Measurements from ENCODE around the gene USP17L30.
"Not testable (repeated sequence)": the region's sequence is repeated elsewhere in the genome, so short reads cannot be mapped to it uniquely, and the experiment has no call there.

The USP17L30 gene, protein sequence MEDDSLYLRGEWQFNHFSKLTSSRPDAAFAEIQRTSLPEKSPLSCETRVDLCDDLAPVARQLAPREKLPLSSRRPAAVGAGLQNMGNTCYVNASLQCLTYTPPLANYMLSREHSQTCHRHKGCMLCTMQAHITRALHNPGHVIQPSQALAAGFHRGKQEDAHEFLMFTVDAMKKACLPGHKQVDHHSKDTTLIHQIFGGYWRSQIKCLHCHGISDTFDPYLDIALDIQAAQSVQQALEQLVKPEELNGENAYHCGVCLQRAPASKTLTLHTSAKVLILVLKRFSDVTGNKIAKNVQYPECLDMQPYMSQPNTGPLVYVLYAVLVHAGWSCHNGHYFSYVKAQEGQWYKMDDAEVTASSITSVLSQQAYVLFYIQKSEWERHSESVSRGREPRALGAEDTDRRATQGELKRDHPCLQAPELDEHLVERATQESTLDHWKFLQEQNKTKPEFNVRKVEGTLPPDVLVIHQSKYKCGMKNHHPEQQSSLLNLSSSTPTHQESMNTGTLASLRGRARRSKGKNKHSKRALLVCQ

DNA sequence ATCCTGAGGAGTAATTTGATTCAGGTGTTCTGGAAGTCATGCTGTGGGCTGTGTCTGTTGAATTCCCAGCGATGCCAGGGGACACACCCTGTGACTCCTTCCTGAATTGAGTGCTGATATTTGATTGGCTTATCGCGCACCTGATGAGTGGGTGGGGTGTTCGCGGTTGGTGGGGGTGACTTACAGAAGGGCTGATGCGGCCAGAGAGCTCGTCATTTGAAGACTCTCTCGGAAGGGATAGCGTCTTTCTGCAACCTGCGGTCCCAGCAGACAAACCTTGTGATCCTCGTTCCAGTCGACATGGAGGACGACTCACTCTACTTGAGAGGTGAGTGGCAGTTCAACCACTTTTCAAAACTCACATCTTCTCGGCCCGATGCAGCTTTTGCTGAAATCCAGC is at the start of gene USP17L30:
TSS of gene USP17L30 (plus strand) at position 301 of the 400 bp plus-strand sequence. CDS start at position 301, 0 bp downstream.
- not testable (repeated sequence) for DNase-seq (ENCODE audit: low read depth, low spot score)

DNA sequence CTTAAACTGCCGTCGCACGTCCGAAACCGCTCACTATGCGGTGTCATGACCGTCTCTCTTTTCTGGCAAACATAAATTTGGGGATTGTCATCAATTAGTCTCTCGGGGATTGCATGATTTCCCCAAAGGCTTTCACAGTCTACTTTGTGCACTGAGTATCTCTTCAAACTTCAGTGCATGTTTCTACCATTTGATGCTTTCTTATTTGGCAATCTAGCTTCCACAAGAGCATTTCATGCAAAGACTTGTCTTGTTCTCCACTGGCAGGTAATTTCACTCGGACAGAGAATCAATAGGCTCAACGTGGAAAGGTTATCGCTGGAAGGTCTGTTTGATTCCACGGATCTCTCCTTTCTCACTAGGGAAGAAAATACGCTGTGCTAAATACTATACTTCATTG is 38.7 kb upstream of the USP17L30 start:
- DNase-seq (ENCODE audit: low read depth, low spot score): not testable (repeated sequence)

DNA sequence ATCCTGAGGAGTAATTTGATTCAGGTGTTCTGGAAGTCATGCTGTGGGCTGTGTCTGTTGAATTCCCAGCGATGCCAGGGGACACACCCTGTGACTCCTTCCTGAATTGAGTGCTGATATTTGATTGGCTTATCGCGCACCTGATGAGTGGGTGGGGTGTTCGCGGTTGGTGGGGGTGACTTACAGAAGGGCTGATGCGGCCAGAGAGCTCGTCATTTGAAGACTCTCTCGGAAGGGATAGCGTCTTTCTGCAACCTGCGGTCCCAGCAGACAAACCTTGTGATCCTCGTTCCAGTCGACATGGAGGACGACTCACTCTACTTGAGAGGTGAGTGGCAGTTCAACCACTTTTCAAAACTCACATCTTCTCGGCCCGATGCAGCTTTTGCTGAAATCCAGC is 38.1 kb upstream of the USP17L30 start, which contains the start of gene USP17L24:
TSS of gene USP17L24 (plus strand) at position 301 of the 400 bp plus-strand sequence. CDS start at position 301, 0 bp downstream.
- not testable (repeated sequence) for DNase-seq (ENCODE audit: low read depth, low spot score)

DNA sequence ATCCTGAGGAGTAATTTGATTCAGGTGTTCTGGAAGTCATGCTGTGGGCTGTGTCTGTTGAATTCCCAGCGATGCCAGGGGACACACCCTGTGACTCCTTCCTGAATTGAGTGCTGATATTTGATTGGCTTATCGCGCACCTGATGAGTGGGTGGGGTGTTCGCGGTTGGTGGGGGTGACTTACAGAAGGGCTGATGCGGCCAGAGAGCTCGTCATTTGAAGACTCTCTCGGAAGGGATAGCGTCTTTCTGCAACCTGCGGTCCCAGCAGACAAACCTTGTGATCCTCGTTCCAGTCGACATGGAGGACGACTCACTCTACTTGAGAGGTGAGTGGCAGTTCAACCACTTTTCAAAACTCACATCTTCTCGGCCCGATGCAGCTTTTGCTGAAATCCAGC is 33.3 kb upstream of the USP17L30 start, which contains the start of gene USP17L25:
TSS of gene USP17L25 (plus strand) at position 301 of the 400 bp plus-strand sequence. CDS start at position 301, 0 bp downstream.
- DNase-seq (ENCODE audit: low read depth, low spot score): not testable (repeated sequence)

DNA sequence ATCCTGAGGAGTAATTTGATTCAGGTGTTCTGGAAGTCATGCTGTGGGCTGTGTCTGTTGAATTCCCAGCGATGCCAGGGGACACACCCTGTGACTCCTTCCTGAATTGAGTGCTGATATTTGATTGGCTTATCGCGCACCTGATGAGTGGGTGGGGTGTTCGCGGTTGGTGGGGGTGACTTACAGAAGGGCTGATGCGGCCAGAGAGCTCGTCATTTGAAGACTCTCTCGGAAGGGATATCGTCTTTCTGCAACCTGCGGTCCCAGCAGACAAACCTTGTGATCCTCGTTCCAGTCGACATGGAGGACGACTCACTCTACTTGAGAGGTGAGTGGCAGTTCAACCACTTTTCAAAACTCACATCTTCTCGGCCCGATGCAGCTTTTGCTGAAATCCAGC is 28.6 kb upstream of the USP17L30 start, which contains the start of gene USP17L26:
TSS of gene USP17L26 (plus strand) at position 301 of the 400 bp plus-strand sequence. CDS start at position 301, 0 bp downstream.
- DNase-seq (ENCODE audit: low read depth, low spot score): not testable (repeated sequence)

DNA sequence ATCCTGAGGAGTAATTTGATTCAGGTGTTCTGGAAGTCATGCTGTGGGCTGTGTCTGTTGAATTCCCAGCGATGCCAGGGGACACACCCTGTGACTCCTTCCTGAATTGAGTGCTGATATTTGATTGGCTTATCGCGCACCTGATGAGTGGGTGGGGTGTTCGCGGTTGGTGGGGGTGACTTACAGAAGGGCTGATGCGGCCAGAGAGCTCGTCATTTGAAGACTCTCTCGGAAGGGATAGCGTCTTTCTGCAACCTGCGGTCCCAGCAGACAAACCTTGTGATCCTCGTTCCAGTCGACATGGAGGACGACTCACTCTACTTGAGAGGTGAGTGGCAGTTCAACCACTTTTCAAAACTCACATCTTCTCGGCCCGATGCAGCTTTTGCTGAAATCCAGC is 23.8 kb upstream of the USP17L30 start, which contains the start of gene USP17L5:
TSS of gene USP17L5 (plus strand) at position 301 of the 400 bp plus-strand sequence. CDS start at position 301, 0 bp downstream.
- not testable (repeated sequence) for DNase-seq (ENCODE audit: low read depth, low spot score)

DNA sequence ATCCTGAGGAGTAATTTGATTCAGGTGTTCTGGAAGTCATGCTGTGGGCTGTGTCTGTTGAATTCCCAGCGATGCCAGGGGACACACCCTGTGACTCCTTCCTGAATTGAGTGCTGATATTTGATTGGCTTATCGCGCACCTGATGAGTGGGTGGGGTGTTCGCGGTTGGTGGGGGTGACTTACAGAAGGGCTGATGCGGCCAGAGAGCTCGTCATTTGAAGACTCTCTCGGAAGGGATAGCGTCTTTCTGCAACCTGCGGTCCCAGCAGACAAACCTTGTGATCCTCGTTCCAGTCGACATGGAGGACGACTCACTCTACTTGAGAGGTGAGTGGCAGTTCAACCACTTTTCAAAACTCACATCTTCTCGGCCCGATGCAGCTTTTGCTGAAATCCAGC is 19.1 kb upstream of the USP17L30 start, which contains the start of gene USP17L27:
TSS of gene USP17L27 (plus strand) at position 301 of the 400 bp plus-strand sequence. CDS start at position 301, 0 bp downstream.
- not testable (repeated sequence) for DNase-seq (ENCODE audit: low read depth, low spot score)

DNA sequence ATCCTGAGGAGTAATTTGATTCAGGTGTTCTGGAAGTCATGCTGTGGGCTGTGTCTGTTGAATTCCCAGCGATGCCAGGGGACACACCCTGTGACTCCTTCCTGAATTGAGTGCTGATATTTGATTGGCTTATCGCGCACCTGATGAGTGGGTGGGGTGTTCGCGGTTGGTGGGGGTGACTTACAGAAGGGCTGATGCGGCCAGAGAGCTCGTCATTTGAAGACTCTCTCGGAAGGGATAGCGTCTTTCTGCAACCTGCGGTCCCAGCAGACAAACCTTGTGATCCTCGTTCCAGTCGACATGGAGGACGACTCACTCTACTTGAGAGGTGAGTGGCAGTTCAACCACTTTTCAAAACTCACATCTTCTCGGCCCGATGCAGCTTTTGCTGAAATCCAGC is 14.3 kb upstream of the USP17L30 start, which contains the start of gene USP17L28:
TSS of gene USP17L28 (plus strand) at position 301 of the 400 bp plus-strand sequence. CDS start at position 301, 0 bp downstream.
- not testable (repeated sequence) for DNase-seq (ENCODE audit: low read depth, low spot score)

DNA sequence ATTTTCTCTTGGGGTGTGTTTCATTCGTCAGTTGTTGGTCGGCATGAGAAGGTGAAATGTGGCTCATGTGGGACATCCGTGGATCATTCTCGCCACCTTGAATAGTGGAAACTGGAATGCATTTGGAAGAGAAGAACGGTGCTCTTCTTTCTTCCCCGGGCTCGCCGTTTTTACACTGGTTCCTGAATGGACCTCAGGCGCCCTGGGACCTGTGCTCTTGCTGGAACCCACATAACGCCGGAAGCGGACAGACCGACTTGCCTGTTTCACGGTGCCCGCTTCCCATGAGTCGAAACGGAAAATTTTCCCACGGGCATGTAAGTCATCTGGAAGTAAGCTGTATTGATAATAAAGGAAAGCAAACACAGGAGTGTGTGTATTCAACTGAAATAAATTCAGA is 12.1 kb upstream of the USP17L30 start:
- DNase-seq (ENCODE audit: low read depth, low spot score): not testable (repeated sequence)

DNA sequence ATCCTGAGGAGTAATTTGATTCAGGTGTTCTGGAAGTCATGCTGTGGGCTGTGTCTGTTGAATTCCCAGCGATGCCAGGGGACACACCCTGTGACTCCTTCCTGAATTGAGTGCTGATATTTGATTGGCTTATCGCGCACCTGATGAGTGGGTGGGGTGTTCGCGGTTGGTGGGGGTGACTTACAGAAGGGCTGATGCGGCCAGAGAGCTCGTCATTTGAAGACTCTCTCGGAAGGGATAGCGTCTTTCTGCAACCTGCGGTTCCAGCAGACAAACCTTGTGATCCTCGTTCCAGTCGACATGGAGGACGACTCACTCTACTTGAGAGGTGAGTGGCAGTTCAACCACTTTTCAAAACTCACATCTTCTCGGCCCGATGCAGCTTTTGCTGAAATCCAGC is 9.6 kb upstream of the USP17L30 start, which contains the start of gene USP17L29:
TSS of gene USP17L29 (plus strand) at position 301 of the 400 bp plus-strand sequence. CDS start at position 301, 0 bp downstream.
- not testable (repeated sequence) for DNase-seq (ENCODE audit: low read depth, low spot score)

DNA sequence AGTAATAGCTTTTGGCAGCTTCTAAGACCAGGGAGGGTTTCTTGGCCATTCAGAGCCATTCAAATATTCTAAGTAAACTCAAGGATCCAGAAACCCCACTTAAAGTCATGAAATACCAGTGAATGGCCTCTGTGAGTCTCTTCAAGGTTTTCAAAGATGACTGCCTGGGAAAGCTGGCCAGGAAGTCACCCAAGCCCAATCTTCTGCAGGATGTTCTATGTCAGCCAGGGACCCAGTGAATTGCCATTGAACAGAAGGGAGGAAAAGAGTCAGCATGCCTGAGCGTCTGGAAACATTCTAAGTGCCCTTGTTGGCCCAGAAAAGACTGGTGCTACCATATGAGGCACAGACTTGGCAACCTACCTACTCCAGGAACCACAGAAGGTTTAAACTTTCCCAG is 17.0 kb downstream of the USP17L30 start:
- DNase-seq (ENCODE audit: low read depth, low spot score): not testable (repeated sequence)

DNA sequence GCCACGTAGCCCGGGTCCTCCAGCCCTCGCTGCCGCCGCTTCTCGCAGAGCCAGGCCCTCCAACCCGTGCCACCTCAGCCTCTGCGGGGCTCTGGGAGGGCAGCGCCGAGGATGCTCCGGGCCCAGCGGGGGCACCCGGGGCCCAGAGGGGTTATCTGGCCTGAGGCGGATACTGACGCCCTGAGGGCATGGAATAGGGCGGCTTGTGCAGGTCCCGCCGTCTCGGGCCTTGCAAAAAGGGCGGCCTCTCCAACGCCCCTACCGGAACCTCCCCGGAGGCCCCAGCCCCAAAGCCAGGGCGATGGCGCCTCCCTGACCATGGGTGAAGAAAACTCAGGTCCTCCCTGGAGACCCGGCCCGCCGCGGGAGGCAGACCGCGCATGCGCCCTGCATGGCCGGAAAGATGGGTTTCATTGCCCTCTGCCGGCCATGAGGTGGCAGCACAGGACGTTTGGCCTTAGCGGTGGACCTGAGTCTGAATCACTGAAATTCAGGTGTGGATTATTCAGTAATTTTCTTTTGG is 18.1 kb downstream of the USP17L30 start:
- not testable (repeated sequence) for DNase-seq (ENCODE audit: low read depth, low spot score)

DNA sequence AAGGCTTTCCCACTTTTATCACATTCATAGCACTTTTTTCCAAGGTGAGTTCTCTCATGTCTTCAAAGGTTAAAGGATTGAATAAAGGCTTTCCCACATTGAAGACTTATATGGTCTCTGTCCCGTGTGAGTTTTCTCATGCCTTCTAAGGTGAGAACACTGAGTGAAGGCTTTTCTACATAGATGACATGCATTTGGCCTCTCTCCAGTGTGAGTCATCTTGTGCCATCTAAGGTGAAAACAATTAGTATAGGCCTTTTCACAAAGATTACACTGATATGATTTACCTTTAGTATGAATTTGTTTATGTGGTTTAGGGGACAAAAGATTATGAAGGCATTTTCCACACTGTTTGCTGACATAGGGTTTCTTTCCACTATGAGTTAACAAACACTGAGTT is 21.2 kb downstream of the USP17L30 start:
- no peak for DNase-seq (ENCODE audit: low read depth, low spot score)

DNA sequence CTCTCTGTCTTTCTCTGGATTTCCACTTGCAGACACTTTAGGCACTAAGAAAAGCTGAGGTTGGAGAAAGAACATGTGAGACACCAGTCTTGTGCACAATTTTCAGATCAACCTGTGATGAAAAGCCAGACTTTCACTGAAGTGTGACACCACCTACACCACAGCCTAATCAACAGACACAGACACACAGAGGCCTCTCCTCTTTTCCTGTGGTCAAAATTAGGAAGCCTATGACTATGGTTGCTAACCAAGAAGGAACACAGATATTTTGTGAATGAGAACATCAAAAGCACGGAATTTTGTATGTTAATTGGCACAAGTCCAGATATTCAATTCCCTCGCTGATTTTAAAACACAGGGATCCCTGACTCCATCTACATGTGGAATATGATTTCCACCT is 26.1 kb downstream of the USP17L30 start:
- not testable (repeated sequence) for DNase-seq (ENCODE audit: low read depth, low spot score)

DNA sequence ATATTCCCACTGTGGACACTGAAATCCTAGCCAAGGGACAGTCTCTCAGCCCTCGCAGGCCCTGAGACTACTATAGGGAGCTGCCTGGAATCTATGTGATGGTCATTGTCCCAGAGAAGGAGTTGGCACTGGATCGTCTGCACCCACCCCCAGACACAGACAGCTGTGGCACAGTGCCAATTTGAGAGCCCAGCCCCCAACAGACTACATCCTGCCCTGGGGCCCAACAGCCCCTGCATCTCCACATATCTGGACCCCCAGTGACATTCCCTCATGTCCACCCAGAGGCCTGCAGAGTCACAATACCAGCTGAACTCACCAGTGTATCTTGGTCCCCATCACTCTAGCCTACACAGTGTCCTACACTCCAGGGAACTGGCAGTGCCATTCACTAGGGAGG is 42.8 kb downstream of the USP17L30 start:
- DNase-seq (ENCODE audit: low read depth, low spot score): not testable (repeated sequence)

DNA sequence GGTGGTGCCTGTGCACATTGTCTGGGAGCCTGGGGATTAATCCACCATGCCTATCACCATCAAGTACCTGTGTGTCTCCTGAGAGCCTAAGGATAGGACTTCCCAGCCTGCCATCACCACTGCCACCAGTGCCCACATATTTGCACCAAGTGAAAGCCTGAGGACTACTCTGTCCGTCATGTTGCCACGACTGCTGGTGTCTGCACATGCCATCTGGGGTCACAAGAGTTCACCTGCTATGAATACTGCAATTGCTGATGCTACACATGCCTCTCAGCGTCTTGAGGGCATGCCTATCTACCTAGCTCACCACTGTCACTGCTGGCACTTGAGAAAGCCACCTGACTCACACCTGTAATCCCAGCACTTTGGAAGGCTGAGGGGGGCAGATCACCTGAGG is 43.6 kb downstream of the USP17L30 start:
- DNase-seq (ENCODE audit: low read depth, low spot score): not testable (repeated sequence)

DNA sequence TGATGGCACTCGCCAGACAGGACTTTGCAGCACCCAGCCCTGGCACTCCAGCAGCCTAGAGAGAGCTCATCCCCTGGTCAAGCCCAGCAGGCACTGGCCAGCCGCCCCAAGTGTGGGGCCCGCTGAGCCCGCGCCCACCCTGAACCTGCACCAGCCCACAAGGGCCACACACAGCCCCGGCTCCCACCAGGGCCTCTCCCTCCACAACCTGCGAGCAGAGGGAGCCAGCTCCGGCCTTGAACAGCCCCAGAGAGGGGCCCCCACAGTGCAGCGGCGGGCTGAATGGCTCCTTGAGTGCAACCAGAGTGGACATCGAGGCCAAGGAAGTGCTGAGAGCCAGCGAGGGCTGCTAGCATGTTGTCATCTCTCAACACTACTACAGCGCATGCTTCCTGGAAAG is 46.9 kb downstream of the USP17L30 start:
- DNase-seq (ENCODE audit: low read depth, low spot score): no peak

All from smooth muscle cell of the brain vasculature (primary cell).